GM18526 (cell line): Measurements from ENCODE around the gene ZC3H12D.

ENCODE experiments used
- POLR2A ChIP-seq: IDR thresholded peaks from 3 replicates; pipeline ENCODE4 v1.6.1; 2011; ENCODE audit not compliant: insufficient read length; ENCODE audit errors: extremely low read depth

ZC3H12D gene

GRCh38 chr6:149484733-149485700, at the start of gene ZC3H12D:
TSS of gene ZC3H12D (minus strand) at chr6:149485014. CDS start at chr6:149474543, 10,471 bp downstream.
- peak; percentile 67 for TF ChIP-seq POLR2A

- no peak for TF ChIP-seq POLR2A
Observed at GRCh38 chr6:149529650-149530049, 44.8 kb upstream of the ZC3H12D start.

GRCh38 chr6:149515494-149515893, 30.7 kb upstream of the ZC3H12D start:
- TF ChIP-seq POLR2A = no peak

GRCh38 chr6:149513915-149514314, 29.1 kb upstream of the ZC3H12D start:
- no peak for TF ChIP-seq POLR2A

- no peak for TF ChIP-seq POLR2A
Observed at GRCh38 chr6:149510793-149511512, 26.1 kb upstream of the ZC3H12D start.

DNA sequence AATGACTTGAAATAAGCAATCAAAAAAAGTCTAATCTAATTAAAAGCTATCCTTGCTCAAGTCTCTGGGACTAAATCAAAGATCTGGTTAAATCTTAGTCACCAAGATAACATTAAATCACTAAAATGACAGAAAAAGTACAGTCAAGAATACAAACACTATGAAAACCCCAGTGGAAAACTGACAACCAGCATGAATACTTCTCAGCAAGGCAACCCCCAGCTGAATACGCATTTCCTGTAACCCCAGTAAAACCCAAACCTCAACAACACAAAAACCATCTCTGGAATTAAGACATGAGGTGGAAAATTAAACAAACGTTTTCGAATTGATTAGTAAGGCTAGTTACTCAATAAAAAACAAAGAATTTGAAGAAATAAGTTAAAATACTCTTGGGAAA, 23.7 kb upstream of the ZC3H12D start:
- TF ChIP-seq POLR2A = no peak

DNA sequence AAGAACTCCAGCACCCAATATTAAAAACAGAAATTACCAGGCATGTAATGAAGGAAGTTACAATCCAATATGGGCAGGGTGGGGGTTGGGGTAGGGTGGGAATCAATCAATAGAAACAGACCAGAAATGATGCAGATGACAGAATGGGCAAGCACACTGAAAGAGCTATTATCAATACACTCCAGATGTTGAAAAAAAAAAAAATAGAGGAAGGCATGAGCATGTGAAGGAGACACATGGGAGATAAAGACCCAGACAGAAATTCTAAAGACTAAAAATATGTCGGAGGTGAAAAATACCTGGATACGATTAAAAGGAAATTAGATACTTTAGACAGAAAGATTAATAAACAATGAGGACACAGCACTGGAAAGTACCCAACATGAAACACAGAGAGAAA, 19.1 kb upstream of the ZC3H12D start:
- TF ChIP-seq POLR2A = no peak

DNA sequence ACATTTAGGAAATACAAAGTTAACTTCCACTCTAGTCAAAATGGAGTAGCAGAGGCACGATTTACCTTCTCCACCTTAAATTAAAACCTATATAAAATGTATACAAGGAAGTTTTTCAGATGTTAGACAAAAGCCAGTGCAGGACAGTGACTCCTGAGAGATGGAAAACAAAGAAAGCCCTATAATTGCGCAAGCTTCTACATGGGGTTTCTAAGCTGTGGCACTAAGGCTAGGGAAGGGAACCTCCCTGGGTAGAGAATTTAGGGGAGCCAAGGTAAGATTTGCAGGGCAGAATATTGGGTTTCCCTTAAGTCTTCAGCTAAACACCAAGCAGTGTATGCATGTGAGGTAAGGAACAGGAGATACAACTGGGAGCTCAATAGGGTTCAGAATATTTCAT, 18.5 kb upstream of the ZC3H12D start:
- TF ChIP-seq POLR2A = no peak

GRCh38 chr6:149501768-149502167, 17.0 kb upstream of the ZC3H12D start:
- TF ChIP-seq POLR2A = no peak

- no peak for TF ChIP-seq POLR2A
Observed at GRCh38 chr6:149501201-149501600, 16.4 kb upstream of the ZC3H12D start.

DNA sequence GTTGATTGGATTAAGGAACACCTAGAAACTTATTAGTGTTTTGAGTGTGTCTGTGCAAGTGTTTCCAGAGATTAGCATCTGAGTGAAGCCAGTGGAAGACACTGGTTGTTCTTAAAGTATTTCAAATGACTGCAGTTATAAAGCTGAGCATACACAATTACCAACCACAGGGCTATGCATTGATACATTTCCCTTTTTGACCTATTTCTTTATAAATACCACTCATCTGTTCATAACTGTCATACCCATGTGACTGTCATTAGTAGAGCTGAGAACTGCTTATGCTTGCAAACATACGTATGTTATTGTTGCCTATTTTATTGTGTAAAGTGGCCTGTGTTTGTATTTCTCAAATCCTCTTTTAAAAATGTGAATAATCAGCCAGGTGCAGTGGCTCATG, 15.3 kb upstream of the ZC3H12D start:
- no peak for TF ChIP-seq POLR2A

DNA sequence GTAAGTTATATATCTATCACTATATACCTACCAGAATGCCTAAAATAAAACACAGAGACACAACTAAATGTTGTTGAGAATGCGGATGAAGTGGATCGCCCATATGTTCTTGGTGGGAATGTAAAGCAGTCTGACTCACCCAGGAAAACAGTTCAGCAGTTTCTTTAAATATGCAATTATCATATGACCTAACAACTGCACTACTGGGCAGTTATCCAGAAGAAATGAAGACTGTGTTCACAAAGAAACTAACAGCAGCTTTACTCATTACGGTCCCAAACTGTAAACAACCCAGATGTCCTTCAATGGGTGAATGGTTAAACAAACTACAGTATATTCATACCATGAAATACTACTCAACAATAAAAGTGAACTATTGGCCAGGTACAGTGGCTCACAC, 14.3 kb upstream of the ZC3H12D start:
- TF ChIP-seq POLR2A = no peak

DNA sequence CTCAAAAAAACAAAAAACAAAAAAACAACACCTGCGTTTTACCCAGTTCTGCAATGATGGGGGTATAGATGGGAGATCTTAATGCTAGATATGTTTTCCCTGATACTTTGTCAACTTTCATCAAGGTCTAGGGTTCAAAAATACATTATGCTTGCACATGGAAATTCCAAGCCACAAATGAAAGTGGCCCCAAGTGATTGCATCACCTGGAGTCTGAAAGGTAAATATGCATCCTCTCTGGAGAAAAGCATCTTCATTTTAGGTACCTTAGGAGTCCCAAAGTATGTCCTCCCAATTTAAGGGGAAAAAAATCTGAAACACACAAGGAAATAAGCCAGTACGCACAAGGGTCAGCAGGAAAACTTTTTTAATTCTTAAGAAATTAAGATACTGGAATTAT, 12.6 kb upstream of the ZC3H12D start:
- no peak for TF ChIP-seq POLR2A

DNA sequence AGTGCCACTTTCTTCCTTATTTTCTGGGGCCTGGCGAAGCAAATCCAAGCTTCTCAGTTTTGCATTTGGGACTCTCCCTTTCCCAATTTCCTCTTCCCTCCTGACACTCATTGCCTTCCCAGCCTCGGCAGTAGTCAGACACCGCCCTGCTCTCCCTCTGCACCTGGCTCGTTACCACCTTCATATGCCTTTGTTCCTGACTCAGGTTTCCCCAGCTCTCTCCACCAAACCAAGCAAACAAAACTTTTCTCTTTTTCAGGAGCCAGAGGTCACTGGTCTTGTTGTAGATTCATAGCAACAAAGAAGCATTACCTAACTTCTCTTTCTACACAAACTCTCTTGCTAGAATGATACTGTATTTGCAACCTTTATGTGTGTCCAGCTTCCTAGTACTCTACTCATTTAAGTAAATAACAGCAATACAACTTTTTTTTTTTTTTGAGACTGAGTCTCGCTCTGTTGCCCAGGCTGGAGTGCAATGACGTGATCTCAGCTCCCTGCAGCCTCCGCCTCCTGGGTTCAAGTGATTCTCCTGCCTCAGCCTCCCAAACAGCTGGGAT, 9.0 kb upstream of the ZC3H12D start:
- no peak for TF ChIP-seq POLR2A

DNA sequence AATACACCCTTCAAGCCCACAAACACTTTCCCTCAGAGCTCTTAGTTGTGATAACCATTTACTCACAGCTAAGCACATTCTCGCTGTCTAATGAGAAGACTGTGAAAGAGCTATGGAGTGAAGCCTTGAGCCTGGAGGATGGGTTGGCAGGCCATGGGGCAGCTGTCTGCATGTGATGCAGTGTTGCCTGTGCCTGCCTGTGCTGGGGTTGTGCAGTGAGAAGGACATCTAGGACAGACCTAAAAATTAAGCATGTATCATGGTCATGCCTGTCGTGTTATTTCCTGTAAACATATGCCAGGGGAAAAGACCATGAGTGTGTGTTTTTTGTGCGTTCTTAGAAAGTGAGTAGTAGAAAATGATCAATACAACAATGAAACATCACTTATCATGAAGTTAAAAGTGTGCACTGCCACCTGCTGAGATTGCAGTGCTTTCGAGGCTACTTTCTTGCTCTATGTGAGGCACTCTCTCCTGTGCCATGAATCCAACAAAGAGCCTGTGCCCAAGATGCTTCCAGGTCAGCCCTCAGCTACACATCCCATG, 8.1 kb upstream of the ZC3H12D start:
- no peak for TF ChIP-seq POLR2A

GRCh38 chr6:149489967-149490366, 5.2 kb upstream of the ZC3H12D start:
- no peak for TF ChIP-seq POLR2A

- no peak for TF ChIP-seq POLR2A
Observed at GRCh38 chr6:149488815-149489214, 4.0 kb upstream of the ZC3H12D start.
